Measurements from ENCODE around the gene TRABD2A.
"Not testable (repeated sequence)": the region's sequence is repeated elsewhere in the genome, so short reads cannot be mapped to it uniquely, and the experiment has no call there.

TRABD2A gene

DNA sequence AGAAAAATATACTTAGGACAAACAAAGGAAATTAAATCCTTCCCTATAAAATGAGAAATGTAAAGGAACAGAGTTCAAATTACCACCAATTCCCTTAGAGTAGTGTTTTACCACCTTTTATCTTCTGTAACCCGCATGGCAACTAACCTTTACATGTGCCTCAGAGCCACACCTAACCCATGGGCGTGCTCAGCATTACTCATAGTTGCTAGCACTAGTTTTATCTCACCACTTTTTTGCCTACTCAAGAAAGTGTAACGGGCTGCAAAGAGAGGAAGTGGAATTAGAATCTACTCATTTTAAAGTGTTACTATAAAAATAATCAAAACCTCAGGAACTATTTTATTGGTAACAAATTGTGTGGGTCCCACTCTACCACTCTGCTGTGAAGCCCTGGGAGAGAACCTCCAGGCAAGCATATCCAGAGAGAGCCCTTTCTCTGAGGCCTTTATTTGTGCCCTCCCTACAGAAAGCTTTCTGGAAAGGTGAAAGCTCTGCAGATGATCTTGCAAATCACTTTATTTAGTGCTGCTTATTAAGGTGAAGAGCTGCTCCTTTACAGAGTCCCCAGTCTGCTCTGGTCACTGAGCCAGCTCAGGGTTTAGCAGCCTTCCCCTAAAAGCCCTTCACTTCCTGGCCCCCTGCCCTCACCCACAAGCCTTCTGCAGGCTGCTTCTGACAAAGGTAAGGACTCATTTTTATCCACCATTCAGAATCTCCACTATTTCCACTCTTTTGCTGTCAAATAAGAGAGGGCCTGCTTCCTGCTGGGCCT, 98.8 kb downstream of the TRABD2A start:
- no peak for TF ChIP-seq CTCF (conservative IDR thresholded peaks at IDR 0.05; ENCODE audit: low read depth, low read length)
- DNase-seq (ENCODE audit: low read depth) = peak; percentile 26
- H3K4me3 ChIP-seq (ENCODE audit: low read depth, low read length) = no peak overlapping the region

GRCh38 chr2:84779781-84780180, 101.1 kb downstream of the TRABD2A start:
- TF ChIP-seq CTCF (conservative IDR thresholded peaks at IDR 0.05; ENCODE audit: low read depth, low read length) = no peak
- no peak overlapping the region for H3K4me3 ChIP-seq (ENCODE audit: low read depth, low read length)
- DNase-seq (ENCODE audit: low read depth) = no peak

GRCh38 chr2:84778911-84779690, 101.8 kb downstream of the TRABD2A start:
- no peak overlapping the region for H3K4me3 ChIP-seq (ENCODE audit: low read depth, low read length)
- no peak for DNase-seq (ENCODE audit: low read depth)
- TF ChIP-seq CTCF (conservative IDR thresholded peaks at IDR 0.05; ENCODE audit: low read depth, low read length) = no peak

- no peak overlapping the region for H3K4me3 ChIP-seq (ENCODE audit: low read depth, low read length)
- TF ChIP-seq CTCF (conservative IDR thresholded peaks at IDR 0.05; ENCODE audit: low read depth, low read length) = no peak
- DNase-seq (ENCODE audit: low read depth) = no peak
Measured at GRCh38 chr2:84776011-84776410, 104.9 kb downstream of the TRABD2A start.

- H3K4me3 ChIP-seq (ENCODE audit: low read depth, low read length) = not testable (repeated sequence)
Measured at GRCh38 chr2:84773562-84773961, 107.3 kb downstream of the TRABD2A start.

More at GRCh38 chr2:84773562-84773961, 107.3 kb downstream of the TRABD2A start:
- not testable (repeated sequence) for DNase-seq (ENCODE audit: low read depth)

Measured in choroid plexus epithelial cell (primary cell).